DMS 273 (cell line): ENCODE results near the gene SPATA45.
A peak's percentile ranks its signal among the peaks of the same experiment; 100 is the strongest.
"Not testable (repeated sequence)": the region's sequence is repeated elsewhere in the genome, so short reads cannot be mapped to it uniquely, and the experiment has no call there.

Experiments
- DNase-seq: peaks from one replicate; lab custom pipeline; 2025; ENCODE audit not compliant: unreplicated experiment; lab: John Stamatoyannopoulos, UW

Gene SPATA45

DNA sequence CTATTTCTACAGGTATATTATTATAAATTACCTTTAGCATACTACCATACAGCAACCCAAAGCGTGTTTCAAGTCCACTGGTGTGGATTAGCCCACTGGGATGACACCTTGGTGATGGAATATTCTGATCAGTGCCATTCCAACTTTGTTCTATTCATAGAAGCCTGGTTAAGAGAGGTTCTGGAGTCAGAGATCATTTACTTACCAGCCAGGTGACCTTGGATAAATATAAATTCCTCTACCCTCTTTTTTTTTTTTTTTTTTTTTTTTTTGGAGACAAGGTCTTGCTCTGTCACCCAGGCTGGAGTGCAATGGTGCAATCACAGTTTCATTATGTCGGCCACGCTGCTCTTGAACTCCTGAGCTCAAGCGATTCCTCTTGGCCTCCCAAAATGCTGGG lies at the start of gene SPATA45:
SPATA45 (minus strand) TSS at position 101 of the 400 bp plus-strand sequence. CDS start 11,500 bp downstream, outside the sequence.
- DNase-seq: no peak

DNA sequence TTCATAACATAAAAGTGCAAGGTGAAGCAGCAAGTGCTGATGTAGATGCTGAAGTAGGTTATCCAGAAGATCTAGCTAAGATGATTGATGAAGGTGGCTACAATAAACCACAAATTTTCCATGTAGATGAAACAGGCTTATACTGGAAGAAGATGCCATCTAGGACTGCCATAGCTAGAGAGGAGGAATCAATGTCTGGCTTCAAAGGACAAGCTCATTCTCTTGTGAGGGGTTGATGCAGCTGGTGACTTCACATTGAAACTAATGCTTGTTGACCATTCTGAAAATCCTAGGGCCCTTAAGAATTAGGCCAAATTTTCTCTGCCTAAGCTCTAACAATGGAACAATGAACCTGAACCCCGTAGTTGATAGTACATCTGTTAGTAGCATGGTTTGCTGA lies 44.7 kb upstream of the SPATA45 start:
- DNase-seq: no peak

DNA sequence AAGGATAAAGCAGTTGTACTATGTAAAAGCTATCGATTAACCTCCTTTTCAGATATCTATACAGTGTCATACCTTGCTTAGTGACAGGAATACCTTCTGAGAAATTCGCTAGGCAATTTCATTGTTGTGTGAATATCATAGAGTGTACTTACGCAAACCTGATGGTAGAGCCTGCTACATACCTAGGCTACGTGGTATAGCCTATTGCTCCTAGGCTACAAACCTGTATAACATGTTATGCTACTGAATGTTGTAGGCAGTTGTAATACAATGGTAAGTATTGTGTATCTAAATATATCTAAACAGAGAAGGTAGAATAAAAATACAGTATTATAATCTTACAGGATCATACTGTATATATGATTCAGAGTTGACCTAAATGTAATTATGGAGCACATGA lies 37.1 kb upstream of the SPATA45 start:
- no peak for DNase-seq

GRCh38 chr1:212879947-212880690 lies 32.7 kb upstream of the SPATA45 start:
- DNase-seq: no peak

- DNase-seq: no peak
Measured at GRCh38 chr1:212878418-212878817, 31.0 kb upstream of the SPATA45 start.

GRCh38 chr1:212873518-212873917 lies 26.1 kb upstream of the SPATA45 start:
- DNase-seq: no peak

DNA sequence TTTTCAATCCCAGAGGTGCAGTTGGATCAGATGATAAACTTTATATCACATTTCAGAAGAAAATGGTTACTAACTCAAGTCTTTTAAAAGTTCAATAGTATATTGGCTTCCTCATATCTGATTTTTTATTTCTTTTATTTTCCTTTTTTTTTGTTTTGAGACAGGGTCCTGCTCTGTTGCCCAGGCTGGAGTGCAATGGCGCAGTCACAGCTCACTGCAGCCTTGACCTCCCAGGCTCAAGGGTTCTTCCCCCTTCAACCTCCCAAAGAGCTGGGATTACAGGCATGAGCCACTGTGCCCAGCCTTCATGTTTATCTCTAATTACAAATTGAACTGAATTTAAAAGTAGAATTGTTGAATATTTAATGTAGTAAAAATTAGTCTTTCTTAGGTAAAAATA lies 24.5 kb upstream of the SPATA45 start:
- no peak for DNase-seq

DNA sequence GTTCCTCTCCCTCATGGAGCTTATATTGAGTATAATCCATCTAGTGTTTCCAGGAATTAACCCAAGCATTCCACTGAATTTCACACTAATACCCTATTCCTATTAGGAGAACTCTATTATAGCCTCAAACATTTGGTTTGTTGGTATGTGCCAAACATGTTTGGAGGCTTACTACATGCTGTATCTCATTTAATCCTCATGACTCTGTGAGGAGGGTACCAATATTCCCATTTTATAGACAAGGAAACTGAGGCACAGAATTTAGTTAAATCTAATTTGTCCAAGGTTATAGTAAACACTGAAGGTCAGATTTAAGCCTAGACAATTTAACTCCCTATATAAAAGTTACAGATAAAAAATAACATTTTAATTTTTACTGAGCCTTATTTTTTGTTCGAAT lies 19.7 kb upstream of the SPATA45 start:
- DNase-seq: no peak

- no peak for DNase-seq
Measured at GRCh38 chr1:212864201-212864600, 16.8 kb upstream of the SPATA45 start.

GRCh38 chr1:212863345-212863744 lies 15.9 kb upstream of the SPATA45 start:
- not testable (repeated sequence) for DNase-seq

GRCh38 chr1:212862111-212862690 lies 14.8 kb upstream of the SPATA45 start:
- DNase-seq: no peak

GRCh38 chr1:212860713-212861581 lies 13.5 kb upstream of the SPATA45 start:
- peak; percentile 64 for DNase-seq

DNA sequence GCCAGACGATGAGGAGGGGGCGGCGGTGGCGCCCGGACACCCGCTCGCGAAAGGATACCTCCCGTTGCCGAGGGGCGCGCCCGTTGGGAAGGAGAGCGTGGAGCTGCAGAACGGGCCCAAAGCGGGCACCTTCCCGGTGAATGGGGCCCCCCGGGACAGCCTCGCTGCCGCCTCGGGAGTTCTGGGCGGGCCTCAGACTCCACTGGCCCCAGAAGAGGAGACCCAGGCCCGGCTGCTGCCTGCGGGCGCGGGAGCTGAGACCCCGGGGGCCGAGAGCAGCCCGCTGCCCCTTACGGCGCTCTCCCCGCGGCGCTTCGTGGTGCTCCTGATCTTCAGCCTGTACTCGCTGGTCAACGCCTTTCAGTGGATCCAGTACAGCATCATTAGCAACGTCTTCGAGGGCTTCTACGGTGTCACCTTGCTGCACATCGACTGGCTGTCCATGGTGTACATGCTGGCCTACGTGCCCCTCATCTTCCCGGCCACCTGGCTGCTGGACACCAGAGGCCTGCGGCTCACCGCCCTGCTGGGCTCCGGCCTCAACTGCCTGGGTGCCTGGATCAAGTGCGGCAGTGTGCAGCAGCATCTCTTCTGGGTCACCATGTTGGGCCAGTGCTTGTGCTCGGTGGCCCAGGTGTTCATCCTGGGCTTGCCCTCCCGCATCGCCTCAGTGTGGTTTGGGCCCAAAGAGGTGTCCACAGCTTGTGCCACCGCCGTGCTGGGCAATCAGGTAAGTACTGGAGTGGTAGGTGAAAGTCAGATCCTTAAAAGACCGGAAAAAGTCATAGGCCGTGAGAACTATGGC lies 11.2 kb upstream of the SPATA45 start:
- DNase-seq: peak; percentile 70

DNA sequence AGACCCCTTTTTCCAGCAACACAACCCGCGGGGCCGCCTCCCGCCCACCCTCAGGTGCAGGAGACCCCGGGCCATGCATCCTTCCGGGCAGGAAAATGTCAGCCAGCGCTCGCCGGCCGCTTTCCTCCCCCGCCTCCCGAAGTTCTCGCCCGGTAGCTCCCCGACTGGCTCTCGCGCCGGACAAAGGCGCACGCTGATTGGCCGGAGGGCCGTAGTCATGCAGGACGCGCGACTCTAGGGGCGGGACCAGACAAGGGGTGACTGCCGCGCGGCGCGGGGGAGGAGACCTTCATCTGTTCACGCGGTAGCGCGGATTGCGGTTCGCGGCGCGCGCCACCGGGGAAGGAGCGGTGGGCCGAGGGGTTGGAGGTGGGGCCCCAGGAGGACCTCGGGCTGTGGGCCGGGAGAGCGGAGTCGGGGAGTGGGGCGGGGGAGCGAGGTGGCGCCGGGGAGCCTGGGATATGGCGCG lies 10.6 kb upstream of the SPATA45 start, which contains the start of gene FLVCR1:
FLVCR1 (plus strand) TSS at position 284 of the 469 bp plus-strand sequence; CDS start at position 462, 178 bp downstream.
- DNase-seq: peak; percentile 99

GRCh38 chr1:212856755-212857154 lies 9.3 kb upstream of the SPATA45 start:
- no peak for DNase-seq

DNA sequence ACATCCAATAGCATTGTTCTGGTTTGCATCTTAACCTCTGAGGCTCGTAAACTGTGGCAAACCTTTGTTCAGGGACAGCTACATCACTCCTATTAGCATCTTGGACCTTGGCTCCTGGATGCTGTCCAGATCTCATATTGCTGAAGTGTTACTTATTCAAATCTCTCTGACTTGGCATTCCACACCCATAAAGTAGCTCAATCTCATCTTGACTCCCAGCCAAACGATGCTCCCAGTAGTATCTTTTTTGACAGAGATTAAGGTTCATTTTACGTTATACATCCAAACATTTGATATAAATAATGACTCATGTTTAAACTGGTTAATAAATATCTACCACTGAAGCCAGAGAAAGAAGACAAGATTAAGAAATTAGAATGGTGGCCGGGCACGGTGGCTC lies 6.2 kb upstream of the SPATA45 start:
- no peak for DNase-seq

GRCh38 chr1:212852105-212852688 lies 4.7 kb upstream of the SPATA45 start:
- DNase-seq: no peak

DNA sequence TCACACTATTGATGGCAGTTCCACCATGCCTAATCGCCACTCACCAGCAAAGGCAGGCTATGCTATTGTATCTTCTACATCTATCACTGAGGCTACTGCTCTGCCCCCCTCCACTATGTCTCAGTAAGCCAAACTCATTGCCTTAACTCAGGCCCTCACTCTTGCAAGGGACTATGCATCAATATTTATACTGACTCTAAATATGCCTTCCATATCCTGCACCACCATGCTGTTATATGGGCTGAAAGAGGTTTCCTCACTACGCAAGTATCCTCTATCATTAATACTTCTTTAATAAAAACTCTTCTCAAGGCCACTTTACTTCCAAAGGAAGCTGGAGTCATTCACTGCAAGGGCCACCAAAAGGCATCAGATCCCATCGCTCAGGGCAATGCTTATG lies 2.9 kb downstream of the SPATA45 start:
- DNase-seq: not testable (repeated sequence)

DNA sequence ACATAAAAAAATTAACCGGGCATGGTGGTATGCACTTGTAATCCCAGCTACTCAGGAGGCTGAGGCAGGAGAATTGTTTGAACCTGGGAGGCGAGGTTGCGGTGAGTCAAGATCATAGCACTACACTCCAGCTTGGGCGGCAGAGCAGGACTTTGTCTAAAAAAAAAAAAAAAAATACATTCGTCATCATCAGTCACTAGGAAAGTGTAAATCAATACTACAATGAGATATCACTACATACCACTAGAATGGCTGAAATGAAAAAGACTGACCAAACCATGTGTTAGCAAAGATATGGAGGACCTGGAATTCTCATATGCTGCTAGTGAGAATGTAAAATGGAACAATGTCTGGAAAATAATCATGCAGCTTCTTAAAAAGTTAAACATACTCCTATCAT lies 9.3 kb downstream of the SPATA45 start:
- no peak for DNase-seq
